ENCODE results near the gene SMYD1. TPM values are rescaled to one million over a fixed set of nuclear protein-coding genes. Genes with fewer than 3 reads are reported as not detected.

The SMYD1 gene
- total and polyA plus RNA-seq, 8 donors: 0.05 to 0.20 (median 0.06) TPM; not detected in 5

- no peaks in the 10 kb centered on the region for H3K27me3 ChIP-seq
- no peaks in the 10 kb centered on the region for H3K9me3 ChIP-seq
- H3K36me3 ChIP-seq: no peaks in the 10 kb centered on the region
- ATAC-seq (peak; percentile 94), DNase-seq (peak; percentile 91 to 99 (median 97))
- H3K4me3 ChIP-seq: peak within 1 kb of the TSS; percentile 88 to 94
- H3K4me1 ChIP-seq: peaks cover 9 to 40% of the 10 kb centered on the region in 2 donors
- intact Hi-C loops (cut with DNase I): no loop called here
- TF ChIP-seq, protein P1, sequence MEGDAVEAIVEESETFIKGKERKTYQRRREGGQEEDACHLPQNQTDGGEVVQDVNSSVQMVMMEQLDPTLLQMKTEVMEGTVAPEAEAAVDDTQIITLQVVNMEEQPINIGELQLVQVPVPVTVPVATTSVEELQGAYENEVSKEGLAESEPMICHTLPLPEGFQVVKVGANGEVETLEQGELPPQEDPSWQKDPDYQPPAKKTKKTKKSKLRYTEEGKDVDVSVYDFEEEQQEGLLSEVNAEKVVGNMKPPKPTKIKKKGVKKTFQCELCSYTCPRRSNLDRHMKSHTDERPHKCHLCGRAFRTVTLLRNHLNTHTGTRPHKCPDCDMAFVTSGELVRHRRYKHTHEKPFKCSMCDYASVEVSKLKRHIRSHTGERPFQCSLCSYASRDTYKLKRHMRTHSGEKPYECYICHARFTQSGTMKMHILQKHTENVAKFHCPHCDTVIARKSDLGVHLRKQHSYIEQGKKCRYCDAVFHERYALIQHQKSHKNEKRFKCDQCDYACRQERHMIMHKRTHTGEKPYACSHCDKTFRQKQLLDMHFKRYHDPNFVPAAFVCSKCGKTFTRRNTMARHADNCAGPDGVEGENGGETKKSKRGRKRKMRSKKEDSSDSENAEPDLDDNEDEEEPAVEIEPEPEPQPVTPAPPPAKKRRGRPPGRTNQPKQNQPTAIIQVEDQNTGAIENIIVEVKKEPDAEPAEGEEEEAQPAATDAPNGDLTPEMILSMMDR (IDR thresholded peaks at IDR 0.05): no peak
- peak within 1 kb of the TSS; percentile 97 to 100 for H3K27ac ChIP-seq
These were observed 12.1 kb upstream of the SMYD1 start, which contains the start of gene KRCC1 for GRCh38 chr2:88055371-88056128. Gene KRCC1, minus strand, starts transcription at chr2:88055783. Its CDS starts 27,220 bp downstream, at chr2:88028563.

DNA sequence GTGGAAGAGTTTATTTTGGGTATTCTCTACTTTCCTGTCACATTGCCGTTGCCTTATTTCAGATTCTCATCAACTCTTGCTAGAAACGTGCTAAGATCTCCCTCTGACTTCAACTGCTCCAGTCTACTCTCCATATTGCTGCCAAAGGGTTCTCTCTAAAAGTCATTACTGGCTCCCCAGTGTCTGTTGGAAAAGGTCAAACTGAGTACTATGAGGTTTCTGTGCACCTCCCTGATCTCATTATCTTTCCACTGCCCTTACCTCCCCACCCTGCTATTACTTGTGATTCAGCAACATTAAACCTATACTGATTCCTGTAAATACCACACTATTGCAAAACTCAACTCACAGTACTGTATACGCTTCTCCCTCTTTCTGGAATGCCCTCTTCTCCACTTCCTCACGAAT is 10.2 kb upstream of the SMYD1 start:
- DNase-seq: no peak
- H3K36me3 ChIP-seq: no peaks in the 10 kb centered on the region
- no peak overlapping the region for H3K27ac ChIP-seq
- no peaks in the 10 kb centered on the region for H3K9me3 ChIP-seq
- H3K27me3 ChIP-seq: no peaks in the 10 kb centered on the region
- TF ChIP-seq, protein P1 (IDR thresholded peaks at IDR 0.05): no peak
- no peak overlapping the region for H3K4me3 ChIP-seq
- intact Hi-C loops (cut with DNase I): no loop called here
- peaks cover 9 to 37% of the 10 kb centered on the region in 2 donors for H3K4me1 ChIP-seq
- ATAC-seq: no peak

DNA sequence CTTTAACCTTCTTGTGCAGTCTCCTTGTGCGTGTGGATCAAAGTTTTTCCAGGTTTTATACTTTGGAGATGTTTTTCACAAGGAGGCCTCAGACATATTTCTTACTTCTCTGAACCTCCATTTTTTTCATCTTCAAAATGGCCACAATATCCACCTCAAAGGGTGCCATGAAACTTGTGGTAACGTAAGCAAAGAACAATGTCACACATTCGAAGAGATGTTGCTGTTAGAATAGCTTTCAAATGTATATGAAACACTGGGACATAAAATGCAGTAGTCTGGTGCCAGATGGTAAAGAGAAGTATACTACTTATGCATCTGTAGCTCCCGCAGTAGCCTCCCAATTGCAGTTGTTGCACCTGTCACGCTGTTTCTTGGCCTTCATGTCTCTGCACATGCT is 9.4 kb upstream of the SMYD1 start:
- H3K4me1 ChIP-seq: peaks cover 9 to 30% of the 10 kb centered on the region in 2 donors

GRCh38 chr2:88059979-88060906 is 7.4 kb upstream of the SMYD1 start:
- ATAC-seq (peak; percentile 64), DNase-seq (peak in 1 of 4 donors; percentile 31)
- H3K27me3 ChIP-seq: no peaks in the 10 kb centered on the region
- no peaks in the 10 kb centered on the region for H3K36me3 ChIP-seq
- intact Hi-C loops (cut with DNase I): loop anchor here in 1 of 2 donors (5.0 kb wide), 1 partner anchor 102 kb away; no protein-coding TSS in a partner anchor
- no peak overlapping the region for H3K27ac ChIP-seq
- peaks cover 0 to 13% of the 10 kb centered on the region in 2 donors for H3K4me1 ChIP-seq
- no peak overlapping the region for H3K4me3 ChIP-seq
- TF ChIP-seq, protein P1 (IDR thresholded peaks at IDR 0.05): peak; percentile 61 to 76
- no peaks in the 10 kb centered on the region for H3K9me3 ChIP-seq

More for the DNA sequence above, 9.4 kb upstream of the SMYD1 start:
- no peak overlapping the region for H3K4me3 ChIP-seq
- no peaks in the 10 kb centered on the region for H3K9me3 ChIP-seq
- TF ChIP-seq, protein P1 (IDR thresholded peaks at IDR 0.05): no peak
- intact Hi-C loops (cut with DNase I): no loop called here
- no peak for ATAC-seq
- H3K27ac ChIP-seq: no peak overlapping the region
- H3K36me3 ChIP-seq: no peaks in the 10 kb centered on the region
- DNase-seq: no peak
- no peaks in the 10 kb centered on the region for H3K27me3 ChIP-seq
